Hepatocyte (in vitro differentiated cells): ENCODE measurements around the gene CDH4.

ENCODE experiments used
- CTCF ChIP-seq: fragments of 200-600 bp; sonication (generic); IDR thresholded peaks from 2 replicates; pipeline ENCODE4 v1.5.1; 2016; ENCODE audit warnings: antibody characterized with exemption, mild to moderate bottlenecking; ENCODE audit not compliant: poor library complexity
- EZH2 ChIP-seq: fragments of 200-600 bp; sonication (generic); IDR thresholded peaks from 2 replicates; pipeline ENCODE4 v1.6.1; 2016; ENCODE audit warnings: antibody characterized with exemption, mild to moderate bottlenecking, borderline replicate concordance
- EZH2phosphoT487 ChIP-seq: fragments of 200-600 bp; sonication (generic); IDR thresholded peaks from one replicate; pipeline ENCODE4 v1.6.1; 2018; ENCODE audit warnings: antibody characterized with exemption, mild to moderate bottlenecking, low read depth, moderate library complexity; ENCODE audit not compliant: unreplicated experiment, severe bottlenecking

GRCh38 chr20:61457725-61458124, 205.7 kb downstream of the CDH4 start:
- TF ChIP-seq CTCF, result no peak
- TF ChIP-seq EZH2phosphoT487, result no peak
- TF ChIP-seq EZH2, result no peak
